GM21576 (cell line): ENCODE data around the gene SFTPD.
"Not testable (repeated sequence)": the region's sequence is repeated elsewhere in the genome, so short reads cannot be mapped to it uniquely, and the experiment has no call there.

Experiments used
- ATAC-seq: cut with Tn5 transposase; IDR thresholded peaks from one replicate; pipeline ENCODE4 v1.9.1; 2021; ENCODE audit warnings: mild to moderate bottlenecking, moderate library complexity; ENCODE audit not compliant: unreplicated experiment

Gene SFTPD

DNA sequence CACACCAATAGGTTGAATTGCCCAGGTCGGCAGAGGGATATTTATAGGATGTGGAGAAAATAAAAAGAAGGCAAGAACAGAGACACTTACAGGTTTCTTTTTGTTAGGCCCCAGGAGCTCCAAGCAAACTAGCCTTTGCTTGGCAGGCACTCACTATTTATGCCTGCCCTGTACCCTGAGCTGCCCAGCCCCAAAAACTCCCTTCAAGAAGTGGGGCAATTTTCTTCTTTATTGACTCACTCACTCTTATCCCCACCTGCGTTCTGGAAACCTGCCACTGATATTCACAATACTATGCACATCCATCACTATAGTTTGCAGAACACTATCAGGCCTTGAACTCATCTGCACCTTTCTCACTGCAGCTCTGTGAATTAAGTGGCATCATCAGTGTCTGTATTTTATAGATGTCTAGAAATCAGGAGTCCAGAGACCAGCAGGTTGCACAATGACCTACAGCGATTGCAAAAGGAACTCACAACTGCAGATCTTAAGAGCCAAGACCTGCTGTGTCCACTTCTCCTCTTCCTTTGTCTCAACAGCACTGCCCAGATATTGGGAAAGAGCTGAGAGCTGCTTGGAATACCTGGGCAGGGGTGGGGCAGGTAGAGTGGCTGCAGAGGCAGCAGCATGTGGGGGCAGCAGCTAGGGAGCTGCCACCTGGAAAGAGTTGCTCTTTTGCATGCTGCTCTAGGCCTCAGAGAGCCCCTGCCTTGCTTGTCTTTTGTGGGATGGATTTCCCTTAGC is at the start of gene SFTPD:
Gene SFTPD, minus strand, starts transcription at position 130 of the 747 bp plus-strand sequence. CDS start 2,446 bp downstream, outside the sequence.
- no peak for ATAC-seq

GRCh38 chr10:79995979-79996634 is 47.2 kb upstream of the SFTPD start:
- no peak for ATAC-seq

DNA sequence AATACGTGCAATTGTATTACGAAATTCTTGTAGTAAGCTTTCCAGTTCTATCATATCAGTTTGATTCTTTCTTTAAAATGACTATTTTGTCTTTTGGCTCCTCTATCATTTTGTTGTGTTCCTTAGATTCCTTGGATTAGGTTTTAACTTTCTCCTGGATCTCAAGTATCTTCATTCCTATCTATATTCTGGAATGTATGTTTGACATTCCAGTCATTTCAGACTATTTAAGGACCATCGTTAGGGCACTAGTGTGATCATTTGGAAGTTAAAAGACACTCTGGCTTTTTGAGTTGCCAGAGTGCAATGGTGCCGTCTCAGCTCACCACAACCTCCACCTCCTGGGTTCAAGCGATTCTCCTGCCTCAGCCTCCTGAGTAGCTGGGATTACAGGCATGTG is 45.7 kb upstream of the SFTPD start:
- no peak for ATAC-seq

GRCh38 chr10:79988199-79988598 is 39.3 kb upstream of the SFTPD start:
- ATAC-seq, result not testable (repeated sequence)

GRCh38 chr10:79986661-79987060 is 37.8 kb upstream of the SFTPD start:
- ATAC-seq, result not testable (repeated sequence)

GRCh38 chr10:79985481-79986072 is 36.7 kb upstream of the SFTPD start:
- ATAC-seq, result no peak

GRCh38 chr10:79984851-79985250 is 35.9 kb upstream of the SFTPD start:
- ATAC-seq, result peak; percentile 79

DNA sequence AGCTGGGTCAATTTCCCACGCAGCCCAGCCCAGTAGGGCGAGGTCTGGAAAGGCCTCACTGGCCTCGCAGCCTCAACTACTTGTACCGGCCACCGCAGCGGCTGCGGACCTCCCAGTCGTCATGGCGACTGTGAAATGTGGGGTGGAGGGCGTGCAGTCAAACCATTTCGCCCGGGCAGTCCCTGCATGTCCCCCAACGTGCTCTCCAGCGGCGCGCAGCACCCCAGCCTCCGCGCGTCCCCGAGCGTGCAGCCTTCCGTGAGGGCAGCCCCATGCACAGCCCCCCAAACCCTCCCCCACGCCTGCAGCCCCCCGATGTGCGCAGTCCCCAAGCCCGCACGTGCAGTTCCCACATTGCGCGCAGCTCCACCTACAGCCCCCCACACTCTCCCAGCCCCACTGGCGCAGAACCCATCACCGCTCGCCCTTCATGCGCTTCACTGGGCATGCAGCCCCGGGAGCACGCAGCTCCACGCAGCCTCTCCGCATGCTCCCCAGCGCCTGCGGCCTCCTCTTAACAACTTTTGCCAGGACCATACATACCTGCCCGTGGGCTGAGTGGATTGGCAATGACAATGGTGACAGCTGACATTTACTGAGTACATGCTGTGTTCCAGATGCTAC is 34.5 kb upstream of the SFTPD start:
- ATAC-seq, result no peak

GRCh38 chr10:79982861-79983260 is 34.0 kb upstream of the SFTPD start:
- no peak for ATAC-seq

GRCh38 chr10:79982362-79982800 is 33.5 kb upstream of the SFTPD start:
- ATAC-seq, result no peak

DNA sequence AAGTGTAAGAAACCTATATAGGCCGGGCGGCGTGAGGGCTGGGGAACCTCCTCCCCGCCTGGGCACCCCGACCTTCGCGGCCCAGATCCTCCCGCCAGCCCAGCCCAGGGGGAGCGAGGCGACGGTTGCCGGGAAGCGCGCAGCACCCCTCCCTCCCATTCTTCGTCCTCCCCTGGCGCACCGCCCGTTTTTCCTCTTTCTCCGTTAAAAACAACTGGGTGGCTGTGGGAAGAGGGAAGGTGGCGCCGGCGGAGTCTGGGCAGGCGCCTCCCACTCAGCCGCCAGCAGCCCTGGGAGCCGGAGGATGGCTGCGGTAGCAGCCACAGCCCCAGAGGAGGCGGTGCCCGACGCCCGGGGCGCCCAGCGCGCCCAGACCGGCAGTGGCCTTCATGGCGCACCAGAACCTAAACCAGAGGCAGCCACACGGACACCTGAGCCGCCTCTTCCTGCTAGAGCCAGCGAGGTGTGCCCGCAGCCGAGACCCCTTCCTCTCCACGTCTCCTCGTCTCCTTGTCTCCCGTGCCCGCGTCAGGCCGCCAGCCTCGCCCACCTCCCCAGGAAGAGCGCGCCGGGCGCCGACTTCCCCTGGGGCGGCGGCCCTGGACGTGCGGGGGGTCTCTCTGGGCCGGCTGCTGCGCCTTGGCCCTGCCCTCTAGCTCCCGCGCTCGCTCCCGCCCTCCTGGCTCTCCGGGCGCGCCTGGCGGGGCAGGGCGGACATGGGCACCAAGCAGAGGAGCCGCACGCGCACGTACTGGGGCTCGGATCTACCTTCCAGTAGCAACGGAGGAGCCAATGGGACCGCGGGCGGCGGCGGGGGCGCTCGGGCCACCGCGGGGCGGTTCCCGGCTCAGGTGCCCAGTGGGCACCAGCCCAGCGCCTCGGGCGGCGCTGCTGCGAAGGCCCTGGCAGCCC is 32.8 kb upstream of the SFTPD start:
- no peak for ATAC-seq

GRCh38 chr10:79980711-79981110 is 31.8 kb upstream of the SFTPD start:
- no peak for ATAC-seq

- no peak for ATAC-seq
These were observed 31.2 kb upstream of the SFTPD start for GRCh38 chr10:79979976-79980687.

DNA sequence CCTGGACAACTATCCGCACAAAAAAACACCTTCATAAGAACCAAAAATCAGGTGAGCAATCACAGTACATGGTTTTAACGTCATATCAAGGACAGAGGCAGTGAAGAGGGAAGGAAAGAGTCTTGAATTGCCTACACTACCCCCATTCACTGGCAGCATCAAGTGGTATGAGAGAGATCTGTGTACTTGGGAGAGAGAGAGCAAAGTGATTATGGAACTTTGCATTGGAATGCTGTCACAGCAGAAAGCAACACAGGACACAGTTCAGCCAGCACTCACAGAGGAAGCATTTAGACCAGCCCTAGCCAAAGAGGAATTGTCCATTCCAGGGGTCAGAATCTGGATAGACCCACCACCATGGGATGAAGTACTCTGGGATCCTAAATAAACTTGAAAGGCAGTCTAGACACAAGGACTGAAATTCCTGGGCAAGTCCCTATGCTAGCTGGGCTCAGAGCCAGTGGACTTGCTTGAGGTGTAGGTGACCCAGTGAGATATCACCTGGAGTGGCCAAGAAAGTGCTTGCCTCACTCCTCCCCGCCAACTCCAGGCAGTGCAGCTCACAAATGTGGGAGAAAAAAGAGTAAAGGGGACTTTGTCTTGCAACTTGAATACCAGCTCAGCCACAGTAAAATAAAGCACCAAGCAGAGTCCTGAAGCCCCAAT is 30.5 kb upstream of the SFTPD start:
- ATAC-seq, result no peak

GRCh38 chr10:79976999-79977398 is 28.1 kb upstream of the SFTPD start:
- no peak for ATAC-seq

GRCh38 chr10:79970062-79970461 is 21.2 kb upstream of the SFTPD start:
- ATAC-seq, result no peak

DNA sequence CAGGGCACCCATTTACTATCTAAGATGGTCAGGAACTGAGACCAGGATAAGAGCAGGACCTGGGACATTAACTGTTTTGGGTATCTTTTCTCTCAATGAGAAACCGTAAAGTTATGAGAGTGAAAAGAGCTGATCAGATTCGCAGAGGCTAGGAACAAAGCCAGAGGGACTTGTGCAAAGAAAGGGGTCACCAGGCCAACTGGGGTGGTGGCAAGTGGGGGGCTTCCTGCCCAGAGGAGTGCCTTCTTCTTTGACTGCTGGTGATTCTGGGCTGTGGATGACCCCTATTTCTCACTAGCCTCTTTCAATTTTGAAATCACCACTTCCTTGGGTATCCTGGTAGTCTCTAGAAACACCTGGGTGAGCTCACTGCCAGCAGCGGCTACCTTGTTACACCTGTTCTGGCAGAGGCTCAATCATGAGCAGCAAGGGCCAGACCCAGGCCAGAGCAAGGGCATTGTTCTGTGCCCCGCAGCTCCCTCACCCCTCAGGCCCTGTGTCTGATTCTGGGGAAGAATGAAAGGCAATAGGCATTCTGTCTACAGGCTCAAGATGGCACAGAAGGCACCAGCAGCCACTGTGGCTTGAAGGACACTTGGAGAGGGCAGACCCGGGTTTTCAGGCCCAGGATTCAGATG is 999 bp downstream of the SFTPD start:
- no peak for ATAC-seq

DNA sequence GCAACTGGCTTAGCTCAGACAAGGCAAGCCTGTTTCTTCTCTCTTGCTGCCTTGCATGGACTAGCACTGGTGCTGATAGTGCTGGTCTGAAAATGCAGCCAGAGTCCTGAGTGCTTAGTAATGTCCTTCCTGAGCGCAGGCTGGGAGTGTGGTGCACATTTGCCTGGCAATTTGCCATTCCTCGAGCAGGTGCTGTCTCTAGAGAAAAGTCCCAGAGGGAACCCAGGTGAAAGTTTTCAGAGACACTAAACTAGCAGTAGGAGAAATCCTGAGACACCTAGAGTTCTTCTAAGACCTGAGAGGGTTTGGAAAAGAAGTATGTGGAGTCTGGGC is 1.9 kb downstream of the SFTPD start:
- ATAC-seq, result no peak
